IMR-90 (cell line): Measurements from ENCODE around the gene TXNRD1.

ENCODE experiments used
- CTCF ChIP-seq: conservative IDR thresholded peaks from 2 replicates; pipeline ENCODE4 v1.5.1; 2012; ENCODE audit warnings: mild to moderate bottlenecking, low read depth, low read length, improper control_type of control experiment
- MXI1 ChIP-seq: IDR thresholded peaks from 2 replicates; pipeline ENCODE4 v1.6.1; 2012; ENCODE audit warnings: low read depth, mild to moderate bottlenecking, low read length, moderate library complexity, borderline replicate concordance
- POLR2A ChIP-seq: IDR thresholded peaks from 2 replicates; pipeline ENCODE4 v1.6.1; 2012; ENCODE audit warnings: mild to moderate bottlenecking, low read depth, low read length
- RCOR1 ChIP-seq: IDR thresholded peaks from 2 replicates; pipeline ENCODE4 v1.6.1; 2012; ENCODE audit warnings: mild to moderate bottlenecking, low read length, improper control_type of control experiment; ENCODE audit not compliant: insufficient replicate concordance
- RFX5 ChIP-seq: IDR thresholded peaks from 2 replicates; pipeline ENCODE4 v1.8.0; 2012; ENCODE audit warnings: low read depth, mild to moderate bottlenecking, low read length, moderate library complexity
- SMC3 ChIP-seq: fragments of 150-350 bp; IDR thresholded peaks from 2 replicates; pipeline ENCODE4 v1.6.1; 2016; ENCODE audit warnings: low read depth, mild to moderate bottlenecking, antibody characterized with exemption, low read length, moderate library complexity
- TF ChIP-seq, protein P1 (sequence below): fragments of 150-350 bp; IDR thresholded peaks from 2 replicates; pipeline ENCODE4 v1.6.1; 2017; ENCODE audit warnings: mild to moderate bottlenecking, antibody characterized with exemption, low read length, low read depth

GRCh38 chr12:104276273-104277131 lies 60.9 kb downstream of the TXNRD1 start:
- TF ChIP-seq CTCF, result no peak
- no peak for TF ChIP-seq POLR2A
- no peak for TF ChIP-seq RFX5
- TF ChIP-seq, protein P1, sequence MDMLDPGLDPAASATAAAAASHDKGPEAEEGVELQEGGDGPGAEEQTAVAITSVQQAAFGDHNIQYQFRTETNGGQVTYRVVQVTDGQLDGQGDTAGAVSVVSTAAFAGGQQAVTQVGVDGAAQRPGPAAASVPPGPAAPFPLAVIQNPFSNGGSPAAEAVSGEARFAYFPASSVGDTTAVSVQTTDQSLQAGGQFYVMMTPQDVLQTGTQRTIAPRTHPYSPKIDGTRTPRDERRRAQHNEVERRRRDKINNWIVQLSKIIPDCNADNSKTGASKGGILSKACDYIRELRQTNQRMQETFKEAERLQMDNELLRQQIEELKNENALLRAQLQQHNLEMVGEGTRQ, result no peak
- TF ChIP-seq MXI1, result no peak
- no peak for TF ChIP-seq SMC3
- no peak for TF ChIP-seq RCOR1
